MM.1S (cell line): ENCODE data around the gene TMEM92.
"Not testable (repeated sequence)": the region's sequence is repeated elsewhere in the genome, so short reads cannot be mapped to it uniquely, and the experiment has no call there.

Experiments used
- DNase-seq: peaks from one replicate; pipeline ENCODE4 v3.0.0-alpha.2; 2015
- H2AFZ ChIP-seq: fragments of 300-600 bp; sonication (generic); 2 replicates; pipeline ENCODE4 v1.6.0; 2016; ENCODE audit warnings: antibody characterized with exemption, low read length
- H3F3A ChIP-seq: fragments of 300-600 bp; sonication (generic); 2 replicates; pipeline ENCODE4 v1.6.1; 2016; ENCODE audit warnings: mild to moderate bottlenecking, antibody characterized with exemption, low read length, moderate library complexity, mixed read lengths; ENCODE audit not compliant: insufficient read depth
- H3K27ac ChIP-seq: fragments of 300-600 bp; sonication (generic); 2 replicates; pipeline ENCODE4 v1.5.1; 2016; ENCODE audit warnings: mild to moderate bottlenecking, low read length
- H3K27me3 ChIP-seq: fragments of 300-600 bp; sonication (generic); replicated peaks from 2 replicates; pipeline ENCODE4 v1.6.0; 2016; ENCODE audit warnings: low read length; ENCODE audit not compliant: insufficient read depth
- H3K36me3 ChIP-seq: fragments of 300-600 bp; sonication (generic); replicated peaks from 2 replicates; pipeline ENCODE4 v1.6.1; 2016; ENCODE audit warnings: mild to moderate bottlenecking, low read length, mixed read lengths; ENCODE audit not compliant: insufficient read depth
- H3K4me1 ChIP-seq: fragments of 300-600 bp; sonication (generic); 2 replicates; pipeline ENCODE4 v1.6.1; 2016; ENCODE audit warnings: low read length, mixed read lengths
- H3K4me2 ChIP-seq: fragments of 300-600 bp; sonication (generic); 2 replicates; pipeline ENCODE4 v1.6.0; 2016; ENCODE audit warnings: low read depth, low read length
- H3K4me3 ChIP-seq: fragments of 300-600 bp; sonication (generic); 2 replicates; pipeline ENCODE4 v1.5.1; 2016; ENCODE audit warnings: low read length, mixed read lengths
- H3K79me2 ChIP-seq: fragments of 300-600 bp; sonication (generic); 2 replicates; pipeline ENCODE4 v1.6.1; 2016; ENCODE audit warnings: mixed run types, low read length, mixed read lengths
- H3K9ac ChIP-seq: fragments of 300-600 bp; sonication (generic); 2 replicates; pipeline ENCODE4 v1.6.1; 2016; ENCODE audit warnings: low read length, mixed read lengths
- H3K9me2 ChIP-seq: fragments of 300-600 bp; sonication (generic); replicated peaks from 2 replicates; pipeline ENCODE4 v1.6.1; 2016; ENCODE audit warnings: mild to moderate bottlenecking, low read length, mixed read lengths; ENCODE audit not compliant: insufficient read depth
- H3K9me3 ChIP-seq: fragments of 300-600 bp; sonication (generic); replicated peaks from 2 replicates; pipeline ENCODE4 v1.6.1; 2016; ENCODE audit warnings: mild to moderate bottlenecking, low read length, mixed read lengths; ENCODE audit not compliant: insufficient read depth
- H4K20me1 ChIP-seq: fragments of 300-600 bp; sonication (generic); 2 replicates; pipeline ENCODE4 v1.6.1; 2016; ENCODE audit warnings: mild to moderate bottlenecking, low read length, moderate library complexity, mixed read lengths; ENCODE audit not compliant: insufficient read depth
- CTCF ChIP-seq: fragments of 300-600 bp; sonication (generic); IDR thresholded peaks from 2 replicates; pipeline ENCODE4 v1.5.1; 2016; ENCODE audit warnings: antibody characterized with exemption, low read length, mixed read lengths
- EZH2 ChIP-seq: fragments of 300-600 bp; sonication (generic); optimal IDR thresholded peaks from 2 replicates; pipeline ENCODE3; 2017; ENCODE audit warnings: low read depth, mild to moderate bottlenecking, antibody characterized with exemption, low read length, mixed read lengths
- EZH2phosphoT487 ChIP-seq: fragments of 300-600 bp; sonication (generic); IDR thresholded peaks from 2 replicates; pipeline ENCODE4 v1.6.1; 2018; ENCODE audit warnings: antibody characterized with exemption, low read length

The TMEM92 gene

GRCh38 chr17:50269477-50270434, 4.5 kb upstream of the TMEM92 start:
- no peaks in the 10 kb centered on the region for H3K9me3 ChIP-seq
- H3K4me2 ChIP-seq, result no peak overlapping the region
- H3K79me2 ChIP-seq, result no peaks in the 10 kb centered on the region
- no peaks in the 10 kb centered on the region for H3F3A ChIP-seq
- TF ChIP-seq EZH2phosphoT487 (no peak), CTCF (peak; percentile 81)
- H3K36me3 ChIP-seq, result no peaks in the 10 kb centered on the region
- H3K27ac ChIP-seq, result no peak overlapping the region
- no peaks in the 10 kb centered on the region for H4K20me1 ChIP-seq
- H3K4me1 ChIP-seq, result no peaks in the 10 kb centered on the region
- H3K9me2 ChIP-seq, result no peaks in the 10 kb centered on the region
- H2AFZ ChIP-seq, result no peak overlapping the region
- no peak overlapping the region for H3K9ac ChIP-seq
- no peak overlapping the region for H3K4me3 ChIP-seq
- DNase-seq, result peak; percentile 73
- peaks cover 19% of the 10 kb centered on the region for H3K27me3 ChIP-seq

- H3K9ac ChIP-seq, result no peak overlapping the region
- H3K27ac ChIP-seq, result no peak overlapping the region
- H3K4me3 ChIP-seq, result no peak overlapping the region
- H4K20me1 ChIP-seq, result no peaks in the 10 kb centered on the region
- TF ChIP-seq CTCF (no peak), EZH2phosphoT487 (no peak), EZH2 (no peak)
- peaks cover 22% of the 10 kb centered on the region for H3K27me3 ChIP-seq
- H2AFZ ChIP-seq, result no peak overlapping the region
- no peaks in the 10 kb centered on the region for H3F3A ChIP-seq
- no peaks in the 10 kb centered on the region for H3K4me1 ChIP-seq
- H3K9me2 ChIP-seq, result no peaks in the 10 kb centered on the region
- no peak overlapping the region for H3K4me2 ChIP-seq
- H3K9me3 ChIP-seq, result no peaks in the 10 kb centered on the region
- no peaks in the 10 kb centered on the region for H3K79me2 ChIP-seq
- no peaks in the 10 kb centered on the region for H3K36me3 ChIP-seq
- no peak for DNase-seq
Measured at GRCh38 chr17:50270435-50271362, 3.6 kb upstream of the TMEM92 start.

- not testable (repeated sequence) for H3K9me2 ChIP-seq, H3K36me3 ChIP-seq, H4K20me1 ChIP-seq, H3K4me3 ChIP-seq, H3K27ac ChIP-seq, DNase-seq, H3K79me2 ChIP-seq, H2AFZ ChIP-seq, H3F3A ChIP-seq, H3K4me2 ChIP-seq, H3K9ac ChIP-seq, H3K9me3 ChIP-seq, H3K4me1 ChIP-seq
- peaks cover 26% of the 10 kb centered on the region for H3K27me3 ChIP-seq
Measured at GRCh38 chr17:50271363-50271750, 2.9 kb upstream of the TMEM92 start.
